HEK293T (cell line): ENCODE measurements around the gene LUC7L.
"Not testable (repeated sequence)": the region's sequence is repeated elsewhere in the genome, so short reads cannot be mapped to it uniquely, and the experiment has no call there.

ENCODE experiments used
- ARNT ChIP-seq: fragments of 450-650 bp; IDR thresholded peaks from 2 replicates; pipeline ENCODE4 v1.6.1; 2017; ENCODE audit warnings: mild to moderate bottlenecking
- BHLHE40 ChIP-seq: fragments of 450-650 bp; IDR thresholded peaks from 2 replicates; pipeline ENCODE4 v1.6.1; 2016; ENCODE audit warnings: mild to moderate bottlenecking, moderate library complexity, borderline replicate concordance
- NFRKB ChIP-seq: fragments of 450-650 bp; IDR thresholded peaks from 2 replicates; pipeline ENCODE4 v1.6.1; 2016; ENCODE audit warnings: mild to moderate bottlenecking, moderate library complexity
- SP1 ChIP-seq: fragments of 450-650 bp; IDR thresholded peaks from 2 replicates; pipeline ENCODE4 v1.6.1; 2017

DNA sequence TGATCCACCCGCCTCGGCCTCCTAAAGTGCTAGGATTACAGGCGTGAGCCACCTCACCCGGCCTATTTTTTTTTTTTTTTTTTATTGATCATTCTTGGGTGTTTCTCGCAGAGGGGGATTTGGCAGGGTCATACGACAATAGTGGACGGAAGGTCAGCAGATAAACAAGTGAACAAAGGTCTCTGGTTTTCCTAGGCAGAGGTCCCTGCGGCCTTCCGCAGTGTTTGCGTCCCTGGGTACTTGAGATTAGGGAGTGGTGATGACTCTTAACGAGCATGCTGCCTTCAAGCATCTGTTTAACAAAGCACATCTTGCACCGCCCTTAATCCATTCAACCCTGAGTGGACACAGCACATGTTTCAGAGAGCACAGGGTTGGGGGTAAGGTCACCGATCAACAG lies 28.8 kb upstream of the LUC7L start:
- not testable (repeated sequence) for TF ChIP-seq NFRKB, SP1, BHLHE40, ARNT
